ENCODE measurements around the gene RNF130.

The RNF130 gene

DNA sequence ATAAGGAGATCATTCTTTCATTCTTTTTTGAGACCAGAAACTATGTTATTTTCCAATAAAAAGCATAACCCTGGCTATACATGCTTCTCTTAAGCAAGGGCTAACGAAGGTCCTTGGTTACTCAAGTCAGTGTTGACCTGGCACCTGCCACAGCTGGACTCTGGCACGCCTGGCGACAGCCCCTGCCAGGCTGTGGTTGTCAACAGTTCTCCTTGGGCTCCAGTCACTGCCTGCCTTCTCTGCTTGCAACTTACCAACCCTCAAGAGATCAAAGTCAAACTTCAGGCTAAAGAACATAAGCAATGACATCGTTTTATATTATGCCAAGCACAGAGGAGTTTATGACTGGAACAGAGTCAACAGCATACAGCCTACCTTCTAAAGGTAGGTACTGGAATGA, 102.4 kb downstream of the RNF130 start:
- TF ChIP-seq, protein P1, sequence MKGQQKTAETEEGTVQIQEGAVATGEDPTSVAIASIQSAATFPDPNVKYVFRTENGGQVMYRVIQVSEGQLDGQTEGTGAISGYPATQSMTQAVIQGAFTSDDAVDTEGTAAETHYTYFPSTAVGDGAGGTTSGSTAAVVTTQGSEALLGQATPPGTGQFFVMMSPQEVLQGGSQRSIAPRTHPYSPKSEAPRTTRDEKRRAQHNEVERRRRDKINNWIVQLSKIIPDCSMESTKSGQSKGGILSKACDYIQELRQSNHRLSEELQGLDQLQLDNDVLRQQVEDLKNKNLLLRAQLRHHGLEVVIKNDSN (IDR thresholded peaks at IDR 0.05), result no peak
- TF ChIP-seq YY1 (IDR thresholded peaks at IDR 0.05; ENCODE audit: low read depth) (no peak), TEAD4 (IDR thresholded peaks at IDR 0.05) (no peak), RAD21 (IDR thresholded peaks at IDR 0.05; ENCODE audit: low read depth) (no peak), EP300 (IDR thresholded peaks at IDR 0.05; ENCODE audit: borderline replicate concordance) (no peak)
- TF ChIP-seq, protein P2, sequence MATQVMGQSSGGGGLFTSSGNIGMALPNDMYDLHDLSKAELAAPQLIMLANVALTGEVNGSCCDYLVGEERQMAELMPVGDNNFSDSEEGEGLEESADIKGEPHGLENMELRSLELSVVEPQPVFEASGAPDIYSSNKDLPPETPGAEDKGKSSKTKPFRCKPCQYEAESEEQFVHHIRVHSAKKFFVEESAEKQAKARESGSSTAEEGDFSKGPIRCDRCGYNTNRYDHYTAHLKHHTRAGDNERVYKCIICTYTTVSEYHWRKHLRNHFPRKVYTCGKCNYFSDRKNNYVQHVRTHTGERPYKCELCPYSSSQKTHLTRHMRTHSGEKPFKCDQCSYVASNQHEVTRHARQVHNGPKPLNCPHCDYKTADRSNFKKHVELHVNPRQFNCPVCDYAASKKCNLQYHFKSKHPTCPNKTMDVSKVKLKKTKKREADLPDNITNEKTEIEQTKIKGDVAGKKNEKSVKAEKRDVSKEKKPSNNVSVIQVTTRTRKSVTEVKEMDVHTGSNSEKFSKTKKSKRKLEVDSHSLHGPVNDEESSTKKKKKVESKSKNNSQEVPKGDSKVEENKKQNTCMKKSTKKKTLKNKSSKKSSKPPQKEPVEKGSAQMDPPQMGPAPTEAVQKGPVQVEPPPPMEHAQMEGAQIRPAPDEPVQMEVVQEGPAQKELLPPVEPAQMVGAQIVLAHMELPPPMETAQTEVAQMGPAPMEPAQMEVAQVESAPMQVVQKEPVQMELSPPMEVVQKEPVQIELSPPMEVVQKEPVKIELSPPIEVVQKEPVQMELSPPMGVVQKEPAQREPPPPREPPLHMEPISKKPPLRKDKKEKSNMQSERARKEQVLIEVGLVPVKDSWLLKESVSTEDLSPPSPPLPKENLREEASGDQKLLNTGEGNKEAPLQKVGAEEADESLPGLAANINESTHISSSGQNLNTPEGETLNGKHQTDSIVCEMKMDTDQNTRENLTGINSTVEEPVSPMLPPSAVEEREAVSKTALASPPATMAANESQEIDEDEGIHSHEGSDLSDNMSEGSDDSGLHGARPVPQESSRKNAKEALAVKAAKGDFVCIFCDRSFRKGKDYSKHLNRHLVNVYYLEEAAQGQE (IDR thresholded peaks at IDR 0.05; ENCODE audit: low read depth), result no peak
- TF ChIP-seq, protein P3, sequence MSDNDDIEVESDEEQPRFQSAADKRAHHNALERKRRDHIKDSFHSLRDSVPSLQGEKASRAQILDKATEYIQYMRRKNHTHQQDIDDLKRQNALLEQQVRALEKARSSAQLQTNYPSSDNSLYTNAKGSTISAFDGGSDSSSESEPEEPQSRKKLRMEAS (IDR thresholded peaks at IDR 0.05), result no peak

DNA sequence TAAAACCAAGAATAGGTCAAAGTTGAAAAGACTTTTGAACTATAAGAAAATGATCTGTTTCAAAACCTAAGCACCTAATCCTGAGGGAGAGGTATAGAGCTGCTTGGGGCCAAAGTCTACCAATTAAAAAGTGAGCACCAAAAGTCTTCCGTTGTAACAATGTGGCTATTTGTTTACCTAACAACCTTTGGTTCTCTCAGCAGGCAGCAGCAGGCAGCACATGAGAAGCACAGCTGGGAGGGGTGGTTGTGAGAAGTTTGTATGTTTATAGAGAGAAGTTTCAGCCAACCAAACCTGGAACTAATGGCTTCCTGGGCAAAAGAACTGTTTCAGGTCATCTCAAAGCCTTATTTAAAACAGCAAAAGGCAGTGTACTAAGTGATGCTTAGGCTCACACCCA, 104.1 kb downstream of the RNF130 start:
- no peak for TF ChIP-seq YY1 (IDR thresholded peaks at IDR 0.05; ENCODE audit: low read depth)
- TF ChIP-seq EGR1 (IDR thresholded peaks at IDR 0.05), result no peak
- TF ChIP-seq TEAD4 (IDR thresholded peaks at IDR 0.05), result no peak
- TF ChIP-seq, protein P2 (IDR thresholded peaks at IDR 0.05; ENCODE audit: low read depth), result no peak
- no peak for TF ChIP-seq TAF1 (IDR thresholded peaks at IDR 0.05; ENCODE audit: low read depth)
- TF ChIP-seq CREB1 (IDR thresholded peaks at IDR 0.05; ENCODE audit: low read depth), result no peak
- TF ChIP-seq EP300 (IDR thresholded peaks at IDR 0.05; ENCODE audit: borderline replicate concordance), result no peak
- no peak for TF ChIP-seq NFIC (IDR thresholded peaks at IDR 0.05)

DNA sequence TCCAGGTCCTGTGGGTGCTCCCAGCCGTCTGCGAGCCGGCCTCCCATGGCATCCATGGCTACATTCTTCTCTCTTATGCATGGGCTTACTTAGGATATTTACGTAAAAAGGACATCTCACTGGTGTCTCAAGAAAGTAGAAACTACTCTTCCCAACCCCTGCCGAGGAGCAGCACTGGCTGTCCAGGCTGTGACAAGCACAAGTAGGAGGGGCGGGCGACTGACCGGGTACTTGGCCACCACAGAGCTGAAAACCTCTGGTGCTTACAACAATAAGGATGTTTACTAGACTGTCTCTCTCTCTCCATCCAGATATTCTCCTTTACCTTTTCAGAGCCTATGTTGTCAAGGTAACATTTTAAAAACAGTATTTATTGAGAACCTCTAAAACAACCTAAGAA, 107.5 kb downstream of the RNF130 start:
- TF ChIP-seq, protein P1 (IDR thresholded peaks at IDR 0.05), result no peak
- TF ChIP-seq, protein P2 (IDR thresholded peaks at IDR 0.05; ENCODE audit: low read depth), result no peak
- TF ChIP-seq TAF1 (IDR thresholded peaks at IDR 0.05; ENCODE audit: low read depth), result no peak
- no peak for TF ChIP-seq CEBPB (IDR thresholded peaks at IDR 0.05)

DNA sequence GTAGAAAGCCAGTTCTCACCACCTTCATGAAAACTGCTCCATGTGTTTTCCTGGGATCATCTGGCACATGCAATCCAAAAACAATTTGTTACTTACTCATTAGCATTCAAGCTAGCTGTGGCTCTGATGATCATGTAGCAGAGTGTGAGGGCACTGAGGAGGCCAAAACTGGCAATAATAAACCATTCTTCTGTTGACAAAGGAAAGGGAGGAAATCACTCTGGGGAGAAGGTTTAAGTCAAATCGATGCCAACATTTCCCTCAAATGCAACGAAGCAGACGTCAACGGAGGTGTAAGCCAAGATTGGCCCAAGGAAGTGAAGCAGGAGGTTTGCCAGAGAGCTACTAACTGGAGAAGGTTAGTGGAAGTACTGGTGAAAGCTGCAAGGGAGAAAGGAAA, 108.2 kb downstream of the RNF130 start:
- TF ChIP-seq EGR1 (IDR thresholded peaks at IDR 0.05) (no peak), FOXM1 (IDR thresholded peaks at IDR 0.05; ENCODE audit: borderline replicate concordance, low read depth) (no peak), RAD21 (IDR thresholded peaks at IDR 0.05; ENCODE audit: low read depth) (no peak), EP300 (IDR thresholded peaks at IDR 0.05; ENCODE audit: borderline replicate concordance) (no peak), TCF12 (IDR thresholded peaks at IDR 0.05; ENCODE audit: low read depth) (no peak), YY1 (IDR thresholded peaks at IDR 0.05; ENCODE audit: low read depth) (no peak)
- TF ChIP-seq, protein P3 (IDR thresholded peaks at IDR 0.05), result no peak
- TF ChIP-seq, protein P2 (IDR thresholded peaks at IDR 0.05; ENCODE audit: low read depth), result no peak
